H1 (cell line): ENCODE measurements around the gene UBE2E1. TPM values are rescaled to one million over a fixed set of nuclear protein-coding genes. Genes with fewer than 3 reads are reported as not detected.

Source experiments
- JUND ChIP-seq: IDR thresholded peaks from 2 replicates; pipeline ENCODE4 v1.6.1; 2011; ENCODE audit warnings: mild to moderate bottlenecking, improper control_type of control experiment, low read length
- KDM5A ChIP-seq: fragments of 200-600 bp; IDR thresholded peaks from 2 replicates; pipeline ENCODE4 v1.7.1; 2012; ENCODE audit warnings: mild to moderate bottlenecking, low read length, inconsistent platforms, mixed read lengths
- PHF8 ChIP-seq: fragments of 200-600 bp; sonication (generic); conservative IDR thresholded peaks from 2 replicates; pipeline ENCODE4 v1.7.1; 2012; ENCODE audit warnings: low read depth, mild to moderate bottlenecking, inconsistent platforms, low read length, moderate library complexity
- TAF7 ChIP-seq: optimal IDR thresholded peaks from 2 replicates; pipeline ENCODE3; 2011; ENCODE audit warnings: low read depth, mild to moderate bottlenecking, inconsistent platforms, low read length, moderate library complexity, borderline replicate concordance
- TBP ChIP-seq: IDR thresholded peaks from 2 replicates; pipeline ENCODE4 v1.6.1; 2011; ENCODE audit warnings: low read depth, low read length, improper control_type of control experiment
- TCF12 ChIP-seq: IDR thresholded peaks from 2 replicates; pipeline ENCODE4 v1.6.1; 2011; ENCODE audit warnings: low read depth, mild to moderate bottlenecking, low read length
- polyA plus RNA-seq, 7 experiments: library from polyadenylated mRNA; depleted of rRNA in 3 of 7; stranded (reverse) in 5 of 7; unstranded in 2 of 7; fragments of >200 nt in 5 of 7; fragments of 200-250 nt in 2 of 7; gene quantifications; 1 replicate in 5 of 7; 2 replicates in 1 of 7; 4 replicates in 1 of 7; pipeline versions ENCODE4 v1.2.1 to v1.2.3, GENCODE V29; 2011 to 2013; ENCODE audit warnings: missing spikeins in 2 of 7, mixed read lengths in 2 of 7
- total RNA-seq: library from RNA; stranded (reverse); fragmentation: NEBNext Ultra II Directional; extraction: Animal tissue kit (Norgen Biotek cat#: 25700); gene quantifications from 2 replicates; pipeline ENCODE4 v1.2.1, GENCODE V29; 2021
- TF ChIP-seq, protein P1 (sequence below): fragments of 300-600 bp; sonication (generic); IDR thresholded peaks from 2 replicates; pipeline ENCODE4 v1.7.1; 2012; ENCODE audit warnings: low read length, moderate library complexity, mild to moderate bottlenecking, inconsistent platforms; ENCODE audit not compliant: insufficient replicate concordance
- TF ChIP-seq, protein P2 (sequence below): IDR thresholded peaks from 2 replicates; pipeline ENCODE4 v1.6.1; 2012; ENCODE audit warnings: inconsistent platforms

Gene UBE2E1
- total and polyA plus RNA-seq, 2 of the 8 experiments (the other 6 are each of a cell fraction or from before 2014, with no cell fraction given) = 109 to 141 TPM

DNA sequence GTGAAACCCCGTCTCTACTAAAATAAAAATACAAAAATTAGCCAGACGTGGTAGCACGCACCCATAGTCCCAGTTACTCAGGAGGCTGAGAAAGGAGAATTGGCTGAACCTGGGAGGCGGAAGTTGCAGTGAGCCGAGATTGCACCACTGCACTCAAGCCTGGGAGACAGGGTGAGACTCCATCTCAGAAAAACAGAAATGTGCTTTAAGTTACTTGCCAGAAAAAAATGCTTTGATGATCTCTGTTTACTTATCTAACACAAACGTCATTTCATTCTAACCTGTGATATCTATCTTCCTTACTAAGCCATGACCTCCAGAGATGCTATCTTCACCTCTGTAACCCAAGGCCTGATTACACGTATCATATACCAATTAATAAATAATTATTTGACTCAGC lies 103.6 kb downstream of the UBE2E1 start (continued):
- TF ChIP-seq, protein P1, sequence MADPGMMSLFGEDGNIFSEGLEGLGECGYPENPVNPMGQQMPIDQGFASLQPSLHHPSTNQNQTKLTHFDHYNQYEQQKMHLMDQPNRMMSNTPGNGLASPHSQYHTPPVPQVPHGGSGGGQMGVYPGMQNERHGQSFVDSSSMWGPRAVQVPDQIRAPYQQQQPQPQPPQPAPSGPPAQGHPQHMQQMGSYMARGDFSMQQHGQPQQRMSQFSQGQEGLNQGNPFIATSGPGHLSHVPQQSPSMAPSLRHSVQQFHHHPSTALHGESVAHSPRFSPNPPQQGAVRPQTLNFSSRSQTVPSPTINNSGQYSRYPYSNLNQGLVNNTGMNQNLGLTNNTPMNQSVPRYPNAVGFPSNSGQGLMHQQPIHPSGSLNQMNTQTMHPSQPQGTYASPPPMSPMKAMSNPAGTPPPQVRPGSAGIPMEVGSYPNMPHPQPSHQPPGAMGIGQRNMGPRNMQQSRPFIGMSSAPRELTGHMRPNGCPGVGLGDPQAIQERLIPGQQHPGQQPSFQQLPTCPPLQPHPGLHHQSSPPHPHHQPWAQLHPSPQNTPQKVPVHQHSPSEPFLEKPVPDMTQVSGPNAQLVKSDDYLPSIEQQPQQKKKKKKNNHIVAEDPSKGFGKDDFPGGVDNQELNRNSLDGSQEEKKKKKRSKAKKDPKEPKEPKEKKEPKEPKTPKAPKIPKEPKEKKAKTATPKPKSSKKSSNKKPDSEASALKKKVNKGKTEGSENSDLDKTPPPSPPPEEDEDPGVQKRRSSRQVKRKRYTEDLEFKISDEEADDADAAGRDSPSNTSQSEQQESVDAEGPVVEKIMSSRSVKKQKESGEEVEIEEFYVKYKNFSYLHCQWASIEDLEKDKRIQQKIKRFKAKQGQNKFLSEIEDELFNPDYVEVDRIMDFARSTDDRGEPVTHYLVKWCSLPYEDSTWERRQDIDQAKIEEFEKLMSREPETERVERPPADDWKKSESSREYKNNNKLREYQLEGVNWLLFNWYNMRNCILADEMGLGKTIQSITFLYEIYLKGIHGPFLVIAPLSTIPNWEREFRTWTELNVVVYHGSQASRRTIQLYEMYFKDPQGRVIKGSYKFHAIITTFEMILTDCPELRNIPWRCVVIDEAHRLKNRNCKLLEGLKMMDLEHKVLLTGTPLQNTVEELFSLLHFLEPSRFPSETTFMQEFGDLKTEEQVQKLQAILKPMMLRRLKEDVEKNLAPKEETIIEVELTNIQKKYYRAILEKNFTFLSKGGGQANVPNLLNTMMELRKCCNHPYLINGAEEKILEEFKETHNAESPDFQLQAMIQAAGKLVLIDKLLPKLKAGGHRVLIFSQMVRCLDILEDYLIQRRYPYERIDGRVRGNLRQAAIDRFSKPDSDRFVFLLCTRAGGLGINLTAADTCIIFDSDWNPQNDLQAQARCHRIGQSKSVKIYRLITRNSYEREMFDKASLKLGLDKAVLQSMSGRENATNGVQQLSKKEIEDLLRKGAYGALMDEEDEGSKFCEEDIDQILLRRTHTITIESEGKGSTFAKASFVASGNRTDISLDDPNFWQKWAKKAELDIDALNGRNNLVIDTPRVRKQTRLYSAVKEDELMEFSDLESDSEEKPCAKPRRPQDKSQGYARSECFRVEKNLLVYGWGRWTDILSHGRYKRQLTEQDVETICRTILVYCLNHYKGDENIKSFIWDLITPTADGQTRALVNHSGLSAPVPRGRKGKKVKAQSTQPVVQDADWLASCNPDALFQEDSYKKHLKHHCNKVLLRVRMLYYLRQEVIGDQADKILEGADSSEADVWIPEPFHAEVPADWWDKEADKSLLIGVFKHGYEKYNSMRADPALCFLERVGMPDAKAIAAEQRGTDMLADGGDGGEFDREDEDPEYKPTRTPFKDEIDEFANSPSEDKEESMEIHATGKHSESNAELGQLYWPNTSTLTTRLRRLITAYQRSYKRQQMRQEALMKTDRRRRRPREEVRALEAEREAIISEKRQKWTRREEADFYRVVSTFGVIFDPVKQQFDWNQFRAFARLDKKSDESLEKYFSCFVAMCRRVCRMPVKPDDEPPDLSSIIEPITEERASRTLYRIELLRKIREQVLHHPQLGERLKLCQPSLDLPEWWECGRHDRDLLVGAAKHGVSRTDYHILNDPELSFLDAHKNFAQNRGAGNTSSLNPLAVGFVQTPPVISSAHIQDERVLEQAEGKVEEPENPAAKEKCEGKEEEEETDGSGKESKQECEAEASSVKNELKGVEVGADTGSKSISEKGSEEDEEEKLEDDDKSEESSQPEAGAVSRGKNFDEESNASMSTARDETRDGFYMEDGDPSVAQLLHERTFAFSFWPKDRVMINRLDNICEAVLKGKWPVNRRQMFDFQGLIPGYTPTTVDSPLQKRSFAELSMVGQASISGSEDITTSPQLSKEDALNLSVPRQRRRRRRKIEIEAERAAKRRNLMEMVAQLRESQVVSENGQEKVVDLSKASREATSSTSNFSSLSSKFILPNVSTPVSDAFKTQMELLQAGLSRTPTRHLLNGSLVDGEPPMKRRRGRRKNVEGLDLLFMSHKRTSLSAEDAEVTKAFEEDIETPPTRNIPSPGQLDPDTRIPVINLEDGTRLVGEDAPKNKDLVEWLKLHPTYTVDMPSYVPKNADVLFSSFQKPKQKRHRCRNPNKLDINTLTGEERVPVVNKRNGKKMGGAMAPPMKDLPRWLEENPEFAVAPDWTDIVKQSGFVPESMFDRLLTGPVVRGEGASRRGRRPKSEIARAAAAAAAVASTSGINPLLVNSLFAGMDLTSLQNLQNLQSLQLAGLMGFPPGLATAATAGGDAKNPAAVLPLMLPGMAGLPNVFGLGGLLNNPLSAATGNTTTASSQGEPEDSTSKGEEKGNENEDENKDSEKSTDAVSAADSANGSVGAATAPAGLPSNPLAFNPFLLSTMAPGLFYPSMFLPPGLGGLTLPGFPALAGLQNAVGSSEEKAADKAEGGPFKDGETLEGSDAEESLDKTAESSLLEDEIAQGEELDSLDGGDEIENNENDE = no peak
- TF ChIP-seq TCF12 (no peak), KDM5A (no peak), TBP (no peak), PHF8 (no peak), TAF7 (no peak), JUND (no peak)
- TF ChIP-seq, protein P2, sequence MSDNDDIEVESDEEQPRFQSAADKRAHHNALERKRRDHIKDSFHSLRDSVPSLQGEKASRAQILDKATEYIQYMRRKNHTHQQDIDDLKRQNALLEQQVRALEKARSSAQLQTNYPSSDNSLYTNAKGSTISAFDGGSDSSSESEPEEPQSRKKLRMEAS = no peak
